Calu3 (cell line): ENCODE data around the gene HAUS8. TPM values are rescaled to one million over a fixed set of nuclear protein-coding genes. Genes with fewer than 3 reads are reported as not detected.

Experiments
- BruUV-seq: library from RNA; stranded (reverse); fragments of 400-500 nt; replicated peaks from 2 replicates; lab custom pipeline; 2021; lab: Mats Ljungman, UMichigan
- CTCF ChIA-PET: fragments of 300-600 bp; sonication (Branson Sonifier 250); formaldehyde crosslinking; loops from one replicate; lab custom pipeline; 2022; ENCODE audit warnings: antibody characterized with exemption; lab: Charles Lee
- DNase-seq: peaks from one replicate; pipeline ENCODE4 v3.0.0; 2022
- H3K27ac Mint-ChIP-seq: one replicate; pipeline ENCODE4 v1.8.0; 2022; ENCODE audit warnings: mixed read lengths; ENCODE audit not compliant: unreplicated experiment
- H3K27me3 Mint-ChIP-seq: one replicate; pipeline ENCODE4 v1.8.0; 2022; ENCODE audit warnings: mixed read lengths; ENCODE audit not compliant: unreplicated experiment
- H3K36me3 Mint-ChIP-seq: one replicate; pipeline ENCODE4 v1.8.0; 2022; ENCODE audit warnings: mild to moderate bottlenecking, moderate library complexity, mixed read lengths; ENCODE audit not compliant: insufficient read depth, unreplicated experiment
- H3K4me1 Mint-ChIP-seq: one replicate; pipeline ENCODE4 v1.8.0; 2022; ENCODE audit warnings: mild to moderate bottlenecking, low read depth, mixed read lengths; ENCODE audit not compliant: unreplicated experiment
- H3K4me3 Mint-ChIP-seq: one replicate; pipeline ENCODE4 v1.8.0; 2022; ENCODE audit warnings: mild to moderate bottlenecking, low read depth, moderate library complexity, mixed read lengths; ENCODE audit not compliant: unreplicated experiment
- H3K9me3 Mint-ChIP-seq: one replicate; pipeline ENCODE4 v1.8.0; 2022; ENCODE audit warnings: low read depth, mixed read lengths; ENCODE audit not compliant: unreplicated experiment
- intact Hi-C: fragments of 100-400 bp; cut with micrococcal nuclease; formaldehyde crosslinking; loops from one replicate; pipeline ENCODE4 v1.10.0; 2022; ENCODE audit not compliant: unreplicated experiment
- total RNA-seq: library from RNA; stranded (reverse); gene quantifications from 2 replicates; pipeline ENCODE4 v1.2.3, GENCODE V29; 2022
- TF ChIP-seq, protein P1 (sequence below): fragments of 200-600 bp; IDR thresholded peaks from one replicate; pipeline ENCODE4 v1.8.0; 2022; ENCODE audit warnings: antibody characterized with exemption; ENCODE audit not compliant: unreplicated experiment

Gene HAUS8
- total RNA-seq, 1 experiment from 2014 or later: 20.5 TPM

DNA sequence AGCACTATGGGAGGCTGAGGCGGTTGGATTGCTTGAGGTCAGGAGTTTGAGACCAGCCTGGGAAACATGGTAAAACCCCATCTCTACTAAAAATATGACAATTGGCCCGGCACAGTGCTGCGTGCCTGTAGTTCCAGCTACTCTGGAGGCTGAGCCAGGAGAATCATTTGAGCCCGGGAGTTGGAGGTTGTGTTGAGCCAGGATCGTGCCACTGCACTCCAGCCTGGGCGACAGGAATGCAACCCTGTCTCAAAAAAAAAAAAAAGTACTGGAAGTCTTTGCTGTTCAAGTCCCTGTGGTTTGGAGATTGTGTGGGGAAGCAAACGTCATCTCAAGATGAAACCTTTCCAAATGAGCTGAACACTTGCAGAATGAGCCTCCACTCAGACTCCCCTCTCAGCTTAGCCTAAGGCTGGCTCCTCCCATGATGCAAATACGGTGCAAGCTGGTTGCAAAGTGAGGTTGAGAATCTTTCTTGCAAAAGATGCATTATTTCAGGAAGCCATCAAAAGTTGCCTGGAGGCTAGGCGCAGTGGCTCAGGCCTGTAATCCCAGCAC, 46.6 kb upstream of the HAUS8 start:
- DNase-seq: no peak
- BruUV-seq: no TSS peak
- Mint-ChIP-seq H3K27ac (no peak overlapping the region), H3K4me1 (no peaks in the 10 kb centered on the region), H3K9me3 (no peaks in the 10 kb centered on the region), H3K4me3 (no peak overlapping the region), H3K36me3 (no peaks in the 10 kb centered on the region), H3K27me3 (no peaks in the 10 kb centered on the region)
- CTCF ChIA-PET: no interaction called here
- intact Hi-C loops: no loop called here
- TF ChIP-seq, protein P1, sequence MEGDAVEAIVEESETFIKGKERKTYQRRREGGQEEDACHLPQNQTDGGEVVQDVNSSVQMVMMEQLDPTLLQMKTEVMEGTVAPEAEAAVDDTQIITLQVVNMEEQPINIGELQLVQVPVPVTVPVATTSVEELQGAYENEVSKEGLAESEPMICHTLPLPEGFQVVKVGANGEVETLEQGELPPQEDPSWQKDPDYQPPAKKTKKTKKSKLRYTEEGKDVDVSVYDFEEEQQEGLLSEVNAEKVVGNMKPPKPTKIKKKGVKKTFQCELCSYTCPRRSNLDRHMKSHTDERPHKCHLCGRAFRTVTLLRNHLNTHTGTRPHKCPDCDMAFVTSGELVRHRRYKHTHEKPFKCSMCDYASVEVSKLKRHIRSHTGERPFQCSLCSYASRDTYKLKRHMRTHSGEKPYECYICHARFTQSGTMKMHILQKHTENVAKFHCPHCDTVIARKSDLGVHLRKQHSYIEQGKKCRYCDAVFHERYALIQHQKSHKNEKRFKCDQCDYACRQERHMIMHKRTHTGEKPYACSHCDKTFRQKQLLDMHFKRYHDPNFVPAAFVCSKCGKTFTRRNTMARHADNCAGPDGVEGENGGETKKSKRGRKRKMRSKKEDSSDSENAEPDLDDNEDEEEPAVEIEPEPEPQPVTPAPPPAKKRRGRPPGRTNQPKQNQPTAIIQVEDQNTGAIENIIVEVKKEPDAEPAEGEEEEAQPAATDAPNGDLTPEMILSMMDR: no peak

DNA sequence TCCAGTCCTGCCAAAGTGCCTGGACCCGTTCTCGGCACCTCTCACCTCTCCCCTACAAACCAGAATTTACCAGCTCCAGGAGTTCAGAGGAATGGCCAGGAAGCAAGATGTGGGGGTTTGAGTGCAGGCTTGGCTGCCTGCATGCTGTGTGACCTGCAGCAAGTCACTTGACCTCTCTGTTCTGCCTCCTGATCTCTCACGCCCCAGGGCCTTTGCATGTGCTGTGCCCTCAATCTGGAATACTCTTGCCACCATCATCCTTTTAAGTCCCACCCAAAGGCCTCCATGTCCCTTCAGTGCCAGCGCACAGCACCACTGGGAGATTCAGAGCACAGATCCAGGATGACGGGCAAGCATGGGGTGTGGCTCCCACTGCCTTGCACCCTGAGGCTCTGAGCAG, 43.7 kb upstream of the HAUS8 start:
- Mint-ChIP-seq H3K4me1 (no peaks in the 10 kb centered on the region), H3K27ac (no peak overlapping the region), H3K27me3 (no peaks in the 10 kb centered on the region), H3K9me3 (no peaks in the 10 kb centered on the region), H3K36me3 (no peaks in the 10 kb centered on the region), H3K4me3 (no peak overlapping the region)
- no TSS peak for BruUV-seq
- no peak for DNase-seq
- CTCF ChIA-PET: no interaction called here
- intact Hi-C loops: no loop called here
- TF ChIP-seq, protein P1: no peak

DNA sequence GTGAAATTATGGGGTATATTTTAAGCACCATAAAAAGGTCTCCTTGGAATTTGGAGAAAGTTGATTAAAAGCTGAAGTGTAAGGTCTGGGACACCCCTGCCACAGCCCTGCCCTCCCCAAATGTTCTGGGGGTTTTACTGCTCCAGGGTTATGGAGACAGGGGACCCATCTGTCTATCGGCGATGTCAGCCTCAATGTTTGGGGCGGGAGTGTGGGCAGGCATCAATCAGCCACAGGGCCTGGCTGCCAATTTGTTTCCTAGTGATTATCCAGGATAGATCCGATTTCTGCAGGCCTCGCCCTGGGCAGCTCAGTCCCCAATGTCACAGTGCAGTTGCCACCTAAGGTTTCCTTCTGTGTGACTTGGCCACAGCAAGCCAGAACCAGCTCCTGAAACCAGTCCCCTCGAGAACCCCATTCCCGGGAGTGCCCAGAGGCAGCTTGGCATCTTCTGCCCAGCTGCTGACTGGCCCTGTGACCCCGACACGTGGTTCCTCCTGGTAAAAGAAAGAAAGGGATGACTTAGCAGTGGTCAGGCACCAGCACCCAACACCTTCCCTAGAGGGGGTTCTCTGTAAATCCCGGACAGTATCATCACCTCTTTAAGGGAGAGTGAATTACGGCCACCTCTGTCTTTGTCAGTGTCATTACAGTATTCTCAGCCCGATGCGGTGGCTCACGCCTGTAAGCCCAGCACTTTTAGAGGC, 41.9 kb upstream of the HAUS8 start:
- intact Hi-C loops: no loop called here
- CTCF ChIA-PET: no interaction called here
- TF ChIP-seq, protein P1: no peak
- no peak for DNase-seq
- Mint-ChIP-seq H3K27ac (no peak overlapping the region), H3K36me3 (no peaks in the 10 kb centered on the region), H3K27me3 (no peaks in the 10 kb centered on the region), H3K4me1 (no peaks in the 10 kb centered on the region), H3K4me3 (no peak overlapping the region), H3K9me3 (no peaks in the 10 kb centered on the region)
- no TSS peak for BruUV-seq

DNA sequence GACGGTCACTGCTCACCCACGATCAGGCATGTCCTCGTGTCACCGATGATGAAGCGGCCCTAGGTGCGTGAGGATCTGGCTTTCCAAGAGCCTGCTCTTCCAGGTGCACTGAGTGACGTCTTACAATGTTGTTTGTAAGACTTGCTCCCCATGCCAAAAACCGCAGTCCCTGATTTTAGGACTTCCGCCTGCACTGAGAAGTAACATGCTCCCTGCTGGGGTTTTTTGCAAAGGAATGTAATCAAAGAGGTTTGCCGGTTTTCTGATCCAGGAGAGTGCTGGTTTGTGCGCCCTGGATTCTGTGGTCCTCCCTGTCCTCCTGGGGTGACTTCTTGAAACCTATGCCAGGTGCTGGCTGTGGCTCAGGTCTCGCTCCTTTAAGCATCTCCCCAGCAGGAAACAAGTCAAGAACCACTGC, 39.2 kb upstream of the HAUS8 start:
- BruUV-seq: no TSS peak
- no peaks in the 10 kb centered on the region for H3K9me3 Mint-ChIP-seq
- DNase-seq: no peak
- intact Hi-C loops: no loop called here
- no peaks in the 10 kb centered on the region for H3K27me3 Mint-ChIP-seq
- TF ChIP-seq, protein P1: no peak
- no peaks in the 10 kb centered on the region for H3K4me1 Mint-ChIP-seq
- no peak overlapping the region for H3K4me3 Mint-ChIP-seq
- no peaks in the 10 kb centered on the region for H3K36me3 Mint-ChIP-seq
- CTCF ChIA-PET: no interaction called here
- no peak overlapping the region for H3K27ac Mint-ChIP-seq
